Measurements from ENCODE around the gene MIPEP.
A peak's percentile ranks its signal among the peaks of the same experiment; 100 is the strongest.

Gene MIPEP

DNA sequence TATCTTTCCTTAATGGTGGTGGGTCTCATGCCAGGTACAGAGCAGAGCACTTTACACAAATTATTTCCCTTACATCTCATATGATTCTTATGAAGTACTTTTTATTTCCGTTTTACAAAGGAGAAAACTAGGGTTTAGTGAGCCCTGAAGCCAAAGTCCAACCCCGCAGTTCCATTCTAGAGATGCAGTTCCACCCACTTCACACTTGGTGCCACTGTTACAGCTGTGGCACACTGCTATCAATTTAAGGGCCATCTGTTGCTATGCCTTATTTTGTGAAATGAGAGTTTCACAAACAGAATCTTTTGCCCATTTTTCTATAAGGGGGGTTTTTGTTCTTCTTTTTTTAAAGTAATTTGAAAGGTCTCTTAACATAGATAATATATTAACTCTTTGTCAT, 12.9 kb downstream of the MIPEP start:
- Mint-ChIP-seq H3K9me3 (no peaks in the 10 kb centered on the region), H3K27ac (peak overlapping the region in 2 of 3 experiments; percentile 57 to 66), H3K36me3 (ENCODE audit: low read depth) (peaks cover 21% of the 10 kb centered on the region), H3K27me3 (ENCODE audit: low read depth) (no peaks in the 10 kb centered on the region), H3K4me1 (peaks cover 29% of the 10 kb centered on the region), H3K4me3 (no peak overlapping the region)
- TF ChIP-seq, protein P1, sequence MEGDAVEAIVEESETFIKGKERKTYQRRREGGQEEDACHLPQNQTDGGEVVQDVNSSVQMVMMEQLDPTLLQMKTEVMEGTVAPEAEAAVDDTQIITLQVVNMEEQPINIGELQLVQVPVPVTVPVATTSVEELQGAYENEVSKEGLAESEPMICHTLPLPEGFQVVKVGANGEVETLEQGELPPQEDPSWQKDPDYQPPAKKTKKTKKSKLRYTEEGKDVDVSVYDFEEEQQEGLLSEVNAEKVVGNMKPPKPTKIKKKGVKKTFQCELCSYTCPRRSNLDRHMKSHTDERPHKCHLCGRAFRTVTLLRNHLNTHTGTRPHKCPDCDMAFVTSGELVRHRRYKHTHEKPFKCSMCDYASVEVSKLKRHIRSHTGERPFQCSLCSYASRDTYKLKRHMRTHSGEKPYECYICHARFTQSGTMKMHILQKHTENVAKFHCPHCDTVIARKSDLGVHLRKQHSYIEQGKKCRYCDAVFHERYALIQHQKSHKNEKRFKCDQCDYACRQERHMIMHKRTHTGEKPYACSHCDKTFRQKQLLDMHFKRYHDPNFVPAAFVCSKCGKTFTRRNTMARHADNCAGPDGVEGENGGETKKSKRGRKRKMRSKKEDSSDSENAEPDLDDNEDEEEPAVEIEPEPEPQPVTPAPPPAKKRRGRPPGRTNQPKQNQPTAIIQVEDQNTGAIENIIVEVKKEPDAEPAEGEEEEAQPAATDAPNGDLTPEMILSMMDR (IDR thresholded peaks at IDR 0.05; ENCODE audit: unreplicated experiment in 3 of 3), result peak; percentile 45 to 49 (median 48)

DNA sequence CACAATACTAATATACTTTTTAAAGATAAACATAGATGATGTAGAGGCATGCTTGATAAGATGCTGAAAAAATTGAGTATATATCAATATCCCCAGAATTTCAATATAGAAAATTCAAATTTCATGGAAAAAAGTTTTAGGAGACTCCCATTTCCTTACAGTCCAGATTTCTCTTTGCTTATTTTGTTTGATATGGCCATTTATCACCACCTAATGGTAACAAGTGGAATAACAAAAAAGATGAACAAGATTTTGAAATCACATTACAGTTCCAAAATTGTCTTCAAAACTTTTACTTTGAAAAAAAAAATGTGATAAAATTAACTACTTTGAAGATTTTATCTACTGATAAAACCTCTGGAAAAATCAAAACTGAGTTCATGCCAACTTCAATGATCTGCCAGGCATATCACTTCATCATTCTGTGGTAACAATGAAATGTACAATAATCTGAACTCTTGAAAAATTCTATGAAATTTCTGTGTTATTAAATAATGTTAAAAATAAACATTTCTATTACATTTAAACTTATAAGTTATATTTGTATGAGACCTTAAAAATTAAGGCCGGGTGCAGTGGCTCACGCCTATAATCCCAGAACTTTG, 17.5 kb downstream of the MIPEP start:
- TF ChIP-seq, protein P1 (IDR thresholded peaks at IDR 0.05; ENCODE audit: unreplicated experiment in 3 of 3), result peak; percentile 48 to 81 (median 53)
- Mint-ChIP-seq H3K27ac (no peak overlapping the region), H3K36me3 (ENCODE audit: low read depth) (peaks cover 7% of the 10 kb centered on the region), H3K4me1 (peaks cover 10% of the 10 kb centered on the region), H3K9me3 (no peaks in the 10 kb centered on the region), H3K27me3 (ENCODE audit: low read depth) (no peaks in the 10 kb centered on the region), H3K4me3 (no peak overlapping the region)

DNA sequence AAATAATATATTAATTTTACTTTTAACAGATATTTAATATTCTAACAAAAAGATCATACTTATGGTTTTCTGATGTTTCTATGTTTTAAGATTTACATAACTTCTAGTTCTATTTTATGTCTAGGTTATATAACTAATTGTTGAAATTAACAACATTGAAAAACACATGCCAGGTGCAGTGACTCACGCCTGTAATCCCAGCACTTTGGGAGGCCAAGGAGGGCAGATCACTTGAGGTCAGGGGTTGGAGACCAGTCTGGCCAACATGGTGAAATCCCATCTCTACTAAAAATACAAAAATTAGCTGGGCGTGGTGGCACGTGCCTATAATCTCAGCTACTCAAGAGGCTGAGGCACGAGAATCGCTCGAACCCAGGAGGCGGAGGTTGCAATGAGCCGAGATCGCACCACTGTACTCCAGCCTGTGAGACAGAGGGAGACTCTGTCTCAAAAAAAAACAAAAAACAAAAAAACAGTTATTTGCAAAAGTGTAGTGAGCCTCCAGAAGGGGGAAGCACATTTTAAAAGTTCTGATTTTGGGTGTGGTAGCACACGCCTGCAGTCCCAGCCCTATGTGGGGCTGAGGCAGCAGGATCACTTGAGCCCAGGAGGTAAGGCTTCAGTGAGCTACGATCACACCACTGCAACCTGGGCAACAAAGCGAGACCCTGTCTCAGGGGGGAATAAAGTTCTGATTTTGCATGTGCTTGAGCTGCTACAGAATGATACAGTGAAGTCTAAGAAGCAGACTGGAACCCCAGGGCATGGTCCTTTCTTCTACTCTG, 18.7 kb downstream of the MIPEP start:
- no peaks in the 10 kb centered on the region for H3K36me3 Mint-ChIP-seq (ENCODE audit: low read depth)

DNA sequence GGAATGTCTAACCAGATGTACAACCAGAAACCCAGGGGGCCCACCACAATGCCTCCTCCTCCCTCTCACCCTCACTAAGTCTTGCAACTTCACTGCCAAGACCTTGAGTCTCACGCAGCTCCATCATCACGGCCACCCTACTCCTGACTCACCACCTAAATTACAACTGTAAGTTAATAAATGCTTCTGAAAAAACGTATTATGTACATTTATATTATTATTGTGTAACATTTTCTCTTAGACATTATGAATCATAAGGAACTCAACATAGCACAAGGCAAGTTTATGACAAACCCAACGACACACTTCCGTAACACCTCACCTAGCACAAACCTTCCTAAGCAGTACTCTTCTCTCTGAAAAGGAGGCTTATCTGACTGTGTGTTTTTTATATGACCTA, 20.7 kb downstream of the MIPEP start:
- no peaks in the 10 kb centered on the region for H3K9me3 Mint-ChIP-seq
- no peak overlapping the region for H3K27ac Mint-ChIP-seq
- H3K36me3 Mint-ChIP-seq (ENCODE audit: low read depth), result no peaks in the 10 kb centered on the region
- H3K4me1 Mint-ChIP-seq, result no peaks in the 10 kb centered on the region
- no peaks in the 10 kb centered on the region for H3K27me3 Mint-ChIP-seq (ENCODE audit: low read depth)
- TF ChIP-seq, protein P1 (IDR thresholded peaks at IDR 0.05; ENCODE audit: unreplicated experiment in 3 of 3), result no peak
- no peak overlapping the region for H3K4me3 Mint-ChIP-seq

More for the DNA sequence above, 18.7 kb downstream of the MIPEP start:
- Mint-ChIP-seq H3K4me3 (no peak overlapping the region), H3K27me3 (ENCODE audit: low read depth) (no peaks in the 10 kb centered on the region), H3K4me1 (peaks cover under 1% of the 10 kb centered on the region), H3K9me3 (no peaks in the 10 kb centered on the region), H3K27ac (no peak overlapping the region)
- TF ChIP-seq, protein P1 (IDR thresholded peaks at IDR 0.05; ENCODE audit: unreplicated experiment in 3 of 3), result no peak

DNA sequence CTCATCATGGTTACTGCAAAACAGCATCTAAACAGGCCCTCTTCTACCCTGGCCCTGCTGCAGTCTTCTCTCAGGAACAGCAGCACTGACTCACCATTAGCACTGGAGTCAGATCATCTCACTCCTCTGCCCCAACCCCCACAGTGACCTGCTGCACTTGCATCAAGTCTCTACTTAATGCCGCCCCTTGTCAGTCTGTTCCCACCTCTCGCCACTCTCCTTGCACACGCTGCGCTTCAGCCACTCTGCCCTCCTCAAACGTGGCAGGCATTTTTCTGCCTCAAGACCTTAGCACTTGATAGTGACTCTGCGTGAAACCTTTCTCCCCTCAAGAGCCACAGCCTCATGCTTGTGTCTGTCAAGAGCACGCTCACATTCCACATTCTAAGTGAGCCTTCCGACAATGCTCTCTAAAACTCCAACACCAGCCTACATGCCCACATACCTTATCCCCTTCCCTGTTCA, 22.1 kb downstream of the MIPEP start:
- no peaks in the 10 kb centered on the region for H3K4me1 Mint-ChIP-seq
- H3K36me3 Mint-ChIP-seq (ENCODE audit: low read depth), result no peaks in the 10 kb centered on the region
- no peaks in the 10 kb centered on the region for H3K9me3 Mint-ChIP-seq
- TF ChIP-seq, protein P1 (IDR thresholded peaks at IDR 0.05; ENCODE audit: unreplicated experiment in 3 of 3), result no peak
- no peak overlapping the region for H3K27ac Mint-ChIP-seq
- H3K27me3 Mint-ChIP-seq (ENCODE audit: low read depth), result no peaks in the 10 kb centered on the region
- H3K4me3 Mint-ChIP-seq, result no peak overlapping the region

Data from nephron (organoid).